ENCODE measurements around the gene ACKR2.

- TF ChIP-seq E2F4 (CRISPR knock-in tag; IDR thresholded peaks at IDR 0.05; ENCODE audit: borderline replicate concordance, low read depth) (no peak), NR2C2 (CRISPR knock-in tag; IDR thresholded peaks at IDR 0.05) (no peak), CTCF (IDR thresholded peaks at IDR 0.05) (no peak), EMX1 (CRISPR knock-in tag; IDR thresholded peaks at IDR 0.05) (no peak), FOXJ3 (CRISPR knock-in tag; IDR thresholded peaks at IDR 0.05; ENCODE audit: borderline replicate concordance) (no peak), ZNF138 (CRISPR knock-in tag; conservative IDR thresholded peaks at IDR 0.05) (no peak), JUN (CRISPR knock-in tag; IDR thresholded peaks at IDR 0.05) (no peak), ELF4 (CRISPR knock-in tag; IDR thresholded peaks at IDR 0.05; ENCODE audit: low read depth) (no peak), IRF1 (CRISPR knock-in tag; IDR thresholded peaks at IDR 0.05) (no peak)
These were observed 12.8 kb upstream of the ACKR2 start for GRCh38 chr3:42796332-42796885.
